Suppressor macrophage treated with lipopolysaccharide for 4 hours (primary cell): ENCODE results near the gene GRAMD4.

Source experiments
- DNase-seq: peaks from one replicate; pipeline ENCODE4 v3.0.0-alpha.2; 2020

GRAMD4 gene

GRCh38 chr22:46584081-46584921 is 35.9 kb upstream of the GRAMD4 start:
- DNase-seq: no peak

DNA sequence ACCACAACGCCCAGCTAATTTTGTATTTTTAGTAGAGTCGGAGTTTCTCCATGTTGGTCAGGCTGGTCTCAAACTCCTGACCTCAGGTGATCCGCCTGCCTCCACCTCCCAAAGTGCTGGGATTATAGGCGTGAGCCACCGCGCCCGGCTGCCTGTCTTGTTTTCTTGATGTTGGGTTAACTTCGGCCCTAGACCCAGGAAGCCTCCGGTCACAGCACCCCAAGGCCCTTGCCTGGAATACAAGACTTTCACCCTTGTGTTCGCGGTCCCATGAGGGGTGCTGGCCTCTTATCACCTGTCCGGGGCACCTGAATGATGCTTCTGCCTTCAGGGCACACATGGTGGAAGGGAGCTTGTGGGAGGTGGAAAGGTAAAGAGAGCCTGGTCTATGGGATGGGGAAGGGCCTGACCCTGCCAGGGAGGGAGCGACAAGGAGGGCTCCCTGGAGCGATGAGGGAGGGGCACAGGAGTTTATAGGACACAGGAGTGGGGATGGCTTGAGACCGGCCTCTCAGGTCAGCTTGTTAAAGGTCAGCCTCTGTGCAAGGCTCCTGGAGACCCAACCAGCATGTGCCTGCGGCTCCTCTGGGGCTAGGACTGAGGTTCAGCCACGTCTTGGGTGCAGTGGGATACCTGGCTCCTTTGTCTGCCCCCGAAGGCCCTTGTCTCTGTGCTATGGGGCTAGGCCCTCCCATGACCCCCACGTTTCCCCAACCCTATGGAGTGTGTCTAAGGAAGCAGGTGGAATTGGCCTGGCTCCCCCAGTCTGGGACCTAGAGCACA is 34.7 kb upstream of the GRAMD4 start:
- DNase-seq: no peak

DNA sequence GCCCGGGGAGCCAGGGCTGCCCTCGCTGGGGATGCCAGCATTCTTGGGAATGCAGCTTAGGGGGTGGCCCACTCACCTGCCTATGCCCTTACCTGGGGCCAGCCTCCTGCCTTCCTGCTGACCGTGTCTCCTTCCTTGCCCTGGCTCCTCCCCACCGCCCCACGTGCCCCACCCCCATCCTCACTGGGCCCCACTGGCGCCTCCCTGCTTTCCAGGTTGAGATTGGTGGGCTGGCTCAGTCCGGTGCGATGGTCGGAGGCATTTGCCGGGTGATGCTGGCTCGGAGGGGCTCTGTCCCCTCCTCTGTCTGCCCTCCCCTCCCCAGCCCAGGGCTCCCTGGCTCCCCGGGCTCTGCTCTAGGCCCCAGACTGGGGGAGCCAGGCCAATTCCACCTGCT is 34.1 kb upstream of the GRAMD4 start:
- DNase-seq: no peak

DNA sequence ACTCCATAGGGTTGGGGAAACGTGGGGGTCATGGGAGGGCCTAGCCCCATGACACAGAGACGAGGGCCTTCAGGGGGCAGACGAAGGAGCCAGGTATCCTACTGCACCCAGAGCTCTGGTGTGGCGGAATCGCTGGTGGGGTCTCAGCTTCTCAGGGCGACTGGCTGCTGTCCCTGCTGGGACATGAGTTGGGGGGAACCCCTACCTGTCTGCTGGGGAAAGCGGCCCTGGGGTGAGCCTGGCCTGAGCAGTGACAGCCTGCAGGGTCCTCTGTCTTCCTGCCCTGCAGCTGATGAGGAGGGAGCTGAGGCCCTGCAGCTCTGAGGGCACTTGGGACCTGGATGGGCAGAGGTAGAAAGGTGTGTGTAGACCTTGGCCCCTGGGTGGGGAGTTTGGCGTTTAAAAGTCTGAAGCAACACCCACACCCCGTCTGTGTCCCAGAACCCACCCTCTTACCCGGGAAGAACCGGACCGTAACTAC is 33.6 kb upstream of the GRAMD4 start:
- DNase-seq: no peak

GRCh38 chr22:46587061-46587460 is 33.1 kb upstream of the GRAMD4 start:
- DNase-seq: peak; percentile 31

- DNase-seq: no peak
Measured at GRCh38 chr22:46587492-46588278, 32.5 kb upstream of the GRAMD4 start.

DNA sequence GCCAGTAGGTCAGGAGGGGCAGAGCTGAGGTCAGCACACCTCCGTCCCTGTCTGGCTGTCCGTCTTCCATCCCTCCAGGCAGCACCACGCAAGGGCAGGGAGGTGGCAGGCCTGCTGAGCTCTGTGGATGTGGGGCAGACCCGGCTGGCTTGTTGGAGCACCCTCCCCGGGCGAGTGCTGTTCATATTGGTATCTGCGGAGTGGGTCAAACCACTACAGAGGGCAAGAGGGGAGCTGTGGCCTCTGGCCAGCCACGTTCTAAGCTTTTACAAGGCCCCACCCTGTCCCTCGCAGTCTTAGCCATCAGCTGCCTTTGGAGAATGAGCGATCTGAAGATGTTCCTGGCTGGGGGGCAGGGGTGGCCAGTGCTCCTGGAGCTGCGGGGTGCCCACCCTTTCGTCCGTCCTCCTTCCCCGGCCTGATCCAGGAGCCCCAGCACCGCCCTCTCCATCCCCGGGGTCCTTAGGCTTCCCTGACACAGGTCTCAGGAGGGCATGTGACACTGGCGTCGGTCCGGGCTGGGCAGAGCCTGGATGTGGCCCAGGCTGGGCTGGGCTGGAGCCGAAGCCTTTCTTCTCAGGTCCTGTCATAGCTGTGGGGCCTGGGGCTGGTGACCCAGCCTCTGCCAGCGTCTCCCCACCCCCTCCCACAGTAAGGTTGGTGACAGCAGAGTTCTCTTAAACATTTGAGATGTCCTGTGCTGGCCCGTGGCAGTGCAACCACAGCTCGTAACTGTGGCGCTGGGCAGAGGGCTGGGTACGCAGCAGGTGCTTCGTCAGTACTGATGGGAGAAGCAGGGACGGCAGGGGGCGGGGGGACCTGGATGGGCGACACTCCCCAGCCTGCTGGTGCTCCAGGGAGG is 31.7 kb upstream of the GRAMD4 start:
- DNase-seq: no peak

GRCh38 chr22:46589141-46589748 is 30.9 kb upstream of the GRAMD4 start:
- no peak for DNase-seq

DNA sequence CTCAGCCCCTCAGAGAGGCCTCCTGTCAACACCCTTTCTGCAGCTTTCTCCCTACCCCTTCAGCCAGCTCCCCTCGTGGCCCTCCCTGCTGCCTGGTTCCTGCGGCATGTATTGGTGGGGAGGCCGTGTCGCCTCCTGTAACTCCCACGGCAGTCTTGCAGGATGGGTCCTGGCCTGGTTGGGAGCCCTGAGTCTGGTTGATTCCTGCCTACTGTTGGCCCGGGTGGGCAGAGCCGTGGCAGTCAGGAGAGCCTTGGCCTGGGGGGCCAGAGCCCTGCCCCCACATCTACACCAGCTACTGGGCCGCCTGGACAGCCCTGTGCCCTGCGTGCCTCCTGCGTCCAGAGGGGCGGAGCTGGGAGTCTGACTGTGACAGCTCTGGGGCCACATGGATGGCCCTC is 30.3 kb upstream of the GRAMD4 start:
- no peak for DNase-seq

GRCh38 chr22:46590334-46590733 is 29.9 kb upstream of the GRAMD4 start:
- DNase-seq: no peak

DNA sequence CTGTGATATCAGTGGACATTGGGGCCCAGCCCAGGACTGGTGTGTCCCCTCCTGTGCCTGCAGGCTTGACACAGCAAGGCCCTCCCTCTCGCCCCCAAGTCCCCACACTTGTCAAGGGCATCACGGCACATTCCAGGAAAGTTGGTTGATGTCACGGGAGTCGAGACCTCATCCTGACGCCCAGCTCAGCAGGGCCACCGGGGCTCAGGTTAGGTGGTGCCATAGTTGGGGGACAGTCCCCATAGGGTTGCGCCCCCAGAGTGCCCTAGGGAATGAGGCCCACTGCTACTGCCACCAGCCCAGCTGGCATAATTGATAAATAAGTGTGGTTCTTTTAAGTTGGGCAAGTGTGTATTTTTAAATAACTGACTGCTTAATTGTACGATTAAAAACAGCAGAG is 28.3 kb upstream of the GRAMD4 start:
- DNase-seq: no peak

DNA sequence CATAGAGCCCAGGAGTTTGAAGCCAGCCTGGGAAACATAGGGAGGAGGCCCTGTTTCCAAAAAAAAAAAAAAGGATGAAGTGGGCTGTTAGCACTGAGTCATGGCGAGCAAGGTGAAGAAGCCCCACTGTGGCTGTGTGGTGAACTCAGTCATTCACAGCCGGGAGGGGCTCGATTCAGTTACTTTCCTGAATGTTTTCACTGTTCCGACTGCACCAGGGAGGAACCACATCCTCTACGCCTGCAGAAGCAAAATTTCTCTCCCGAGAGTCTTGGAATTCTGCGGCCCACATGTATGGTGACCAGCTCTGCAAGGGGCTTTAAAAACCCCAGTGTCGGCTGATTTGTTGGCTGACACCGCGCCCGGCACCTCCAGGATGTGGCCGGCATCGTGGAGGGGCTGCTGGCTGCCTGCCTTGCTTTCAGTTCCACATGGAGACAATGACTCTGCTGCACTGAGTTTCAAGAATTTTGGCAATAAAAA is 27.8 kb upstream of the GRAMD4 start:
- DNase-seq: peak; percentile 80

- DNase-seq: peak; percentile 91
Measured at GRCh38 chr22:46593211-46593681, 26.9 kb upstream of the GRAMD4 start.

GRCh38 chr22:46593996-46594946 is 25.9 kb upstream of the GRAMD4 start:
- DNase-seq: no peak

DNA sequence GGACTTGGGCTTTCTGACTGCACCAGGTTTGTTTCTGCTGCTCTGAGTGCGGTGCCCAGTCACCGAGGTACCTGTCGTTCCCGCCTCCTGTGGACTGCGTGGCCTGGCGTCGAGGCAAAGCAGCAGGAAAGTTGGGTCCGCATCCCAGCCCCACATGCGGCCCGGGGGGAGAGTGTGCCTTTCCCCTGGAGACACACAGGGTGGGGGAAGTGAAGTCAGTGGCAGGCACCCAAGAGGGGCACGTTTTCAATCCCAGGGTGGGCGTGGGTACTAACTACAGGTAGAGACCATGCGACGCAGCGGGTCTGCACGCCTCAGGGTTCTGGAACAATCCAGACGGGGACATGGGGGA is 25.3 kb upstream of the GRAMD4 start:
- DNase-seq: no peak

DNA sequence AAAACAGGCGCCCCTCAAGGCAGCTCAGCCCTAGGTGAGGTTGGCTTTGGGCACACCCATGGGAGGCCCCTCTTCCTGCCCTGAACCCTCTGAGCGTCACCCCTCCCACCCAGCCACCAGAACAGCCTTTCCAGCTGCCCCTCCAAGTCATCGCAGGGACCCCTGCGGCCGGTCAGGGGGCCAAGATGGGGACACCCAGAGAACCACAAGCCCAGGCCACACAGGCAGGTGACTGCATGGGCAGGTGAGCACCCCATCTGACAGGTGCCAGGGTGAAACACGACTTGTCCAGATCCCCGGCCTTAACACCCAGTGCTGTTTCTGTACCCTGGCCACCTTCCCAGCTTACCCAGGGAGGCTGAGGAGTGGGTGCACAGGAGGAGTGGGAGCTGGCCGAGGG is 24.6 kb upstream of the GRAMD4 start:
- DNase-seq: no peak

DNA sequence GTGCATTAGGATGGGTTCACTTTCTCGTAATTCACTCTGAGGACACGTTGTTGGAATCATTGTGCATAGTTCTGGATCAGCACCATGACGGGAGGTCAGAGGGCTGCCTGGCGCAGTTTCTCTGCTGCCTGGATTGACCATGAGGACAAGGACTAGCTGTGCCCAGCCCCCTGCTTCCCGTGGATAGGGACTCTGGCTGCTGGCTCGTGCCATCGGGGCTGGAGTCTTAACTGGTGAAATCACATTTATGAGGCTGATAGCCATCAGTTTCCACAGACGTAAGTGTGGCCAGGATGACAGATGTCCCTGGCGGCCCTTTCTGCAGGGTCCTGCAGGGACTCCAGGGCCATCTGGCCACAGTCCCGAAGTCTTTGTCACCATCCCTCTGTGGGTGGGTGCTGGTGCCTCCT is 24.1 kb upstream of the GRAMD4 start:
- no peak for DNase-seq

GRCh38 chr22:46596819-46597218 is 23.4 kb upstream of the GRAMD4 start:
- no peak for DNase-seq

DNA sequence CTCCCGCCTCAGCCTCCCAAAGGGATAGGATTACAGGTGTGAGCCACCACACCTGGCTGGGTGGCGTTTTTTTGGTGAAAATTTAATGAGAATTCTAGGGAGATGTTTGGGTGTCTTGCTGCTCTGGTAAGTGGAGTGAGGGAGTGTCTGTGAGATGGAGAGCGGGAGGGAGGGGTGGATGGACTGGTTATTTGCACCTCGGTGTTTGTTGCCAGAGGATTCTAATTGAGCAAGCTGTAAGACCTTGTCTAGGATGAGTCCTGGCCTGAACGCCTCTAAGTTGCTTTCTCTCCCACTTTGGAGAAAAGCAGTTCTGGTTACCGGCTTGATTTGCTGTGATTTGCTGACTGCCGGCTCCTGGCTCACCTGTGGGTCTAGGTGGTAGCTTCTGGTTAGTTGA is 22.0 kb upstream of the GRAMD4 start:
- no peak for DNase-seq

DNA sequence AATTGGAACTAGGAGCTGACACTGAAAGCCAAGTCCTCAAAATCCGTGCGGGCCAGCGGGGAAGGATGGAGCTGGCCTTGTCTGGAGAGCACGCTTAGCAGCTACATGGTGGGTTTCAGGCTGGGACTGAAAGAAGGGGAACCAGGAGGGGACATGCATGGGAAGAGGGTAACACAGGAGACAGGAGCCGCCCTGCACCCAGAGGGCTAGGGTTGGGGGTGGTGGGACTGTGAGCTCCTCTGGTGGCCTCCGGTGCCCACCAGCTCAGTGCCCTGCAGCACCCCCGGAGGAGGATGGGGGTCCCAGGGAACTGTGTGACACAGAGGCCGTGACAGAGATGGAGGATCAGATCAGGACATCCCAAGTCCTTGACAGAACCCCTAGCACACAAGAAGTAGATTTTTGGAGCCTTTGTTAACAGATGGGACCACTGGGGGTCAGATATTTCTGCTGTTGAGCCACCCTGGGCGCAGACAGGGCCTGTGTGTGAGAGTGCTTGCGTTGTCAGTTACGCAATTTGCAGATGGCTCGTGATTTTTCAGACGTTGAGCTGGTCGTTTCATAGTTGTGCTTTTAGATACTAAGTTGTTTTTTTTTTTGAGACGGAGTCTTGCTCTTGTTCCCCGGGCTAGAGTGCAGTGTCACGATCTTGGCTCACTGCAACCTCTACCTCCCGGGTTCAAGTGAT is 21.3 kb upstream of the GRAMD4 start:
- DNase-seq: peak; percentile 91
